Endothelial cell of hepatic sinusoid (primary cell): ENCODE measurements around the gene POTEB.
"Not testable (repeated sequence)": the region's sequence is repeated elsewhere in the genome, so short reads cannot be mapped to it uniquely, and the experiment has no call there.

Experiments
- in situ Hi-C: cut with HindIII; loops from 2 replicates; pipeline ENCODE4 v1.10.0; 2017; ENCODE audit warnings: low sequenced_read_pairs

The POTEB gene

GRCh38 chr15:21877635-21878034 lies at the start of gene POTEB:
TSS of gene POTEB (minus strand) at chr15:21877735. CDS start at chr15:21877246, 489 bp downstream.
- in situ Hi-C loops, result not testable (repeated sequence)

GRCh38 chr15:21890955-21891354 lies 13.4 kb upstream of the POTEB start:
- in situ Hi-C loops, result not testable (repeated sequence)

- in situ Hi-C loops, result not testable (repeated sequence)
Measured at GRCh38 chr15:21889542-21889941, 12.0 kb upstream of the POTEB start.

- in situ Hi-C loops, result not testable (repeated sequence)
Measured at GRCh38 chr15:21838831-21839230, 38.7 kb downstream of the POTEB start.
